HG03039 (cell line): ENCODE results near the gene KCNIP4.
"Not testable (repeated sequence)": the region's sequence is repeated elsewhere in the genome, so short reads cannot be mapped to it uniquely, and the experiment has no call there.

Experiments
- ATAC-seq: cut with Tn5 transposase; IDR thresholded peaks from one replicate; pipeline ENCODE4 v1.9.1; 2021; ENCODE audit warnings: mild to moderate bottlenecking, moderate library complexity; ENCODE audit not compliant: unreplicated experiment

KCNIP4 gene

GRCh38 chr4:21380861-21381260 is 567.7 kb downstream of the KCNIP4 start:
- ATAC-seq: no peak

GRCh38 chr4:21377046-21377445 is 571.5 kb downstream of the KCNIP4 start:
- ATAC-seq: no peak

GRCh38 chr4:21376176-21376575 is 572.4 kb downstream of the KCNIP4 start:
- ATAC-seq: no peak

GRCh38 chr4:21374641-21375368 is 573.8 kb downstream of the KCNIP4 start:
- ATAC-seq: no peak

- no peak for ATAC-seq
These were observed 581.0 kb downstream of the KCNIP4 start for GRCh38 chr4:21367567-21367966.

GRCh38 chr4:21366840-21367239 is 581.7 kb downstream of the KCNIP4 start:
- no peak for ATAC-seq

GRCh38 chr4:21366312-21366711 is 582.3 kb downstream of the KCNIP4 start:
- no peak for ATAC-seq

- ATAC-seq: no peak
These were observed 584.9 kb downstream of the KCNIP4 start for GRCh38 chr4:21363701-21364100.

GRCh38 chr4:21352354-21352753 is 596.2 kb downstream of the KCNIP4 start:
- not testable (repeated sequence) for ATAC-seq

- ATAC-seq: no peak
These were observed 601.4 kb downstream of the KCNIP4 start for GRCh38 chr4:21347142-21347541.

GRCh38 chr4:21327976-21328700 is 620.4 kb downstream of the KCNIP4 start:
- ATAC-seq: no peak

GRCh38 chr4:21320034-21320433 is 628.5 kb downstream of the KCNIP4 start:
- ATAC-seq: no peak

- ATAC-seq: no peak
These were observed 640.9 kb downstream of the KCNIP4 start for GRCh38 chr4:21307709-21308108.

GRCh38 chr4:21304540-21304887 is 644.1 kb downstream of the KCNIP4 start:
- ATAC-seq: no peak

- ATAC-seq: no peak
These were observed 658.0 kb downstream of the KCNIP4 start for GRCh38 chr4:21290562-21290961.

- ATAC-seq: no peak
These were observed 672.5 kb downstream of the KCNIP4 start for GRCh38 chr4:21276046-21276445.

- no peak for ATAC-seq
These were observed 677.0 kb downstream of the KCNIP4 start for GRCh38 chr4:21271439-21272052.

- no peak for ATAC-seq
These were observed 700.2 kb downstream of the KCNIP4 start for GRCh38 chr4:21248331-21248730.

- ATAC-seq: no peak
These were observed 706.4 kb downstream of the KCNIP4 start for GRCh38 chr4:21242163-21242562.

GRCh38 chr4:21226637-21227538 is 721.7 kb downstream of the KCNIP4 start:
- no peak for ATAC-seq

GRCh38 chr4:21211846-21212245 is 736.7 kb downstream of the KCNIP4 start:
- ATAC-seq: no peak
